Adrenal gland (tissue), 5 donors: ENCODE data around the gene PHKA2.

Experiments
- POLR2A ChIP-seq, 2 donors: fragments of 450-650 bp; IDR thresholded peaks; one replicate each; pipeline ENCODE4 v1.6.1; 2017; ENCODE audit warnings: antibody characterized with exemption in 2 of 2, mild to moderate bottlenecking in 2 of 2, moderate library complexity in 1 of 2
- TF ChIP-seq, protein P1 (sequence below), 6 experiments: fragments of 450-650 bp in 4 of 6; fragments of 200-600 bp in 2 of 6; sonication (generic) in 1 of 6; IDR thresholded peaks; 1 replicate in 5 of 6; 2 replicates in 1 of 6; pipeline versions ENCODE4 v1.5.1 to v1.8.0; 2016 to 2021; ENCODE audit warnings: antibody characterized with exemption in 6 of 6, mild to moderate bottlenecking in 2 of 6, moderate library complexity in 1 of 6
- donor health status: DM: no; HTN: no; CAD: no.

DNA sequence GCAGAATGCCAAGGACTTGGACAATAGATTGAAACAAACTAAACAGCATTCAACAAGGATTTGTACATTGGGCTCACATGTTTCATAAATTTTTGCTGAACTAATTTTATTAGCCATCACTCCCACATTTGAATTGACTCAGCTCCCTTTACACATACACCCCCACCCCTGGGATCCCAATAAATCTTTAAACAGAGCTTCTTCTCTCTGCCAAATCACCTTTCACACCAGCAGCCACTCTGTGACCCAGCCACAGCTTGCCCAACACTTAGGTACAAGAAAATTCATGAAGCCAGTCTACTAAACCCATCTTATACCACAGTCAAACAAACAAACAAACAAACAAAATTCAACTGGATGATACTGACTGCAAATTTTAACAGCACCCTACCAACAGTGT lies 21.6 kb downstream of the PHKA2 start:
- TF ChIP-seq, protein P1, sequence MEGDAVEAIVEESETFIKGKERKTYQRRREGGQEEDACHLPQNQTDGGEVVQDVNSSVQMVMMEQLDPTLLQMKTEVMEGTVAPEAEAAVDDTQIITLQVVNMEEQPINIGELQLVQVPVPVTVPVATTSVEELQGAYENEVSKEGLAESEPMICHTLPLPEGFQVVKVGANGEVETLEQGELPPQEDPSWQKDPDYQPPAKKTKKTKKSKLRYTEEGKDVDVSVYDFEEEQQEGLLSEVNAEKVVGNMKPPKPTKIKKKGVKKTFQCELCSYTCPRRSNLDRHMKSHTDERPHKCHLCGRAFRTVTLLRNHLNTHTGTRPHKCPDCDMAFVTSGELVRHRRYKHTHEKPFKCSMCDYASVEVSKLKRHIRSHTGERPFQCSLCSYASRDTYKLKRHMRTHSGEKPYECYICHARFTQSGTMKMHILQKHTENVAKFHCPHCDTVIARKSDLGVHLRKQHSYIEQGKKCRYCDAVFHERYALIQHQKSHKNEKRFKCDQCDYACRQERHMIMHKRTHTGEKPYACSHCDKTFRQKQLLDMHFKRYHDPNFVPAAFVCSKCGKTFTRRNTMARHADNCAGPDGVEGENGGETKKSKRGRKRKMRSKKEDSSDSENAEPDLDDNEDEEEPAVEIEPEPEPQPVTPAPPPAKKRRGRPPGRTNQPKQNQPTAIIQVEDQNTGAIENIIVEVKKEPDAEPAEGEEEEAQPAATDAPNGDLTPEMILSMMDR (IDR thresholded peaks at IDR 0.05): no peak
- TF ChIP-seq POLR2A (IDR thresholded peaks at IDR 0.05): no peak
